GM12801 (cell line): ENCODE data around the gene WDR1.

Source experiments
- CTCF ChIP-seq: IDR thresholded peaks from one replicate; pipeline ENCODE4 v1.5.1; 2011; ENCODE audit warnings: control low read depth; ENCODE audit not compliant: insufficient read length; ENCODE audit errors: extremely low read depth

WDR1 gene

GRCh38 chr4:10032625-10033024, 84.0 kb downstream of the WDR1 start:
- TF ChIP-seq CTCF: no peak

GRCh38 chr4:10031668-10032590, 84.7 kb downstream of the WDR1 start:
- TF ChIP-seq CTCF: no peak

- no peak for TF ChIP-seq CTCF
Measured at GRCh38 chr4:10030972-10031667, 85.5 kb downstream of the WDR1 start.

GRCh38 chr4:10029403-10029802, 87.2 kb downstream of the WDR1 start:
- no peak for TF ChIP-seq CTCF

GRCh38 chr4:10028910-10029309, 87.7 kb downstream of the WDR1 start:
- no peak for TF ChIP-seq CTCF

- no peak for TF ChIP-seq CTCF
Measured at GRCh38 chr4:10026485-10026884, 90.1 kb downstream of the WDR1 start.

GRCh38 chr4:10025230-10025806, 91.3 kb downstream of the WDR1 start:
- no peak for TF ChIP-seq CTCF
